Left forelimb (tissue), 1 donor: ENCODE data around the gene ASTN2.

Source experiments
- DNase-seq: peaks from one replicate; pipeline ENCODE4 v3.0.0-alpha.2; 2018; ENCODE audit warnings: low spot score

ASTN2 gene

GRCh38 chr9:116379821-116380220 is 1035.0 kb downstream of the ASTN2 start:
- no peak for DNase-seq

- DNase-seq = no peak
Measured at GRCh38 chr9:116378873-116379272, 1036.0 kb downstream of the ASTN2 start.

GRCh38 chr9:116377179-116377798 is 1037.6 kb downstream of the ASTN2 start:
- DNase-seq = no peak
